HuH-7.5 (cell line): ENCODE data around the gene BRSK2.

Experiments used
- DNase-seq: peaks from one replicate; pipeline ENCODE4 v3.0.0; 2011; ENCODE audit warnings: low spot score

The BRSK2 gene

DNA sequence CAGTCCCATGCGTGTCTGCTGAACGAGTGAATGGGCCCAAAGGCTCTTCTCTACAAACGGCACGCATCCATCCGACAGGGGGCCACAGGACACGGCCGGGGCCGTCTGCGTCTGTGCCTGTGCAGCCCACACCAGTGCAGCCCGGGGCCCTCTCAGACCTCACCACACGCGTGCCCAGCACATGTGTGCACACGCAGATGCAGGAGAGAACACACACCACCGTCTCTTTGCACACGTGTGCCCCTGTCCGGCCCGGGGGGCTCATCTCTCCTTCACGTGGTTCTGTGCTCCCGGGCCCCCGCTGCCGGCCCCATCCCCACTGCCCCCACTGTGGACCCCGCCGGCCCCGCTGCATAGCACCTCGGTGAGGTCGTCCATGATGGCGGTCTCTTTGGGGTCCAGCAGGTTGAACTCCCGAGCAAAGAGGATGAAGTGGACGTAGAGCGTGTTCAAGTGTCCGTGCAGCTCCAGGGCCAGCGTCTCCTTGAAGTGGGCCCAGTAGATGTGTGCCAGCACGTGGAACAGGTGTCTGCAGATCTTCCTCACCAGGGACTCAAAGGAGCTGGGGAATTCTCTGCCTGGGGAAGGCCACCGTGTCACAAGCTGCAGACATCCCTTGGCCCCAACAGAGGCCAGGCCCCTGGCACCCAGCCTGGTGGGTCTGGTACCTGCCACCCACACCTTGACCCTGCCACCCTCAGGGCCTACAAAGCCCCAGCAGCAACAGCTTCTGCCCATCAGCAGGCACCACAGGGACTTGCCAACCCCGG, 80.4 kb downstream of the BRSK2 start:
- DNase-seq: no peak

DNA sequence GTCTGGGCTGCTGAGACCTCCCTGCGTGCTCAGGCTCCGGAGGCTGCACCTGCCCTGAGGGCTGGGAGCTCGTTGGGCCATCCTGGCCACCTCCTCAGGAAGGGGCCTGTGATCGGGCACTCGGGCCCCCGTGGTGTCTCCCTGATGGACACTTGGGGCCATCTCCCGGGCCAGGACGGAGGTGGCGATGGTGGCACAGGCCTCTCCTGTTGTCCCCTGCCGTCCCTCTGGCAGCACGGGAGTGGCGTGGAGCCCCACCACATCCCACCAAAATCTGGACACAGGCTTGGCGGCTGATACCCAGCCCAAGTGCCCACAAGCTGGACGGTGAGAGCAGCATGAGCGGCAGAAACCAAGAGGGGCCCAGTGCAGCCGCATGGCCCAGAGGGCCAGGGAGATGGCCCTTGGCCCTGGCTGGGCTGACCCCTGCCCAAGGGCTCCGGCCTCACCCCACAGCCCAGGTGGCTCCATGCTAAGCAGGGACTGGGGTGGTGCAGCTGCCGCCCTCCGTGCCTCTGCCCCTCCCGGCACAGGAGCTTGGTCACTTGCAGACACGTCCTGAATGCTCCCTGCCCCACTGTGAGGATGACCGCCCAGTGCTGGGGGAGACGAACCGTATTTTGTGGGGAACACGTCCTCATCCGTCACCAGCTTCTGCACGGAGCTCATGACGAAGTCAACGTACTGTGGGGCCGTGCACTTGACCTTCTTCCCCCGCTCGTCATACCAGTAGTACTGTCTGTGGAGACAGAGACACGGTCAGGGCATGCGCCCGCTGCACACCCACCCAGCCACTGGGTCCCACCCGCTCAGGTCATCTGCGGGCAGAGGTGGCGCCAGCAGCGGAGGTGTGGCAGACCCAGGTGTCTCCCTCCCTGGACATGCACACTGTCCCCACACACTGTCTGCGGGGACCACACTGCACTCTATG, 81.2 kb downstream of the BRSK2 start:
- DNase-seq: no peak

DNA sequence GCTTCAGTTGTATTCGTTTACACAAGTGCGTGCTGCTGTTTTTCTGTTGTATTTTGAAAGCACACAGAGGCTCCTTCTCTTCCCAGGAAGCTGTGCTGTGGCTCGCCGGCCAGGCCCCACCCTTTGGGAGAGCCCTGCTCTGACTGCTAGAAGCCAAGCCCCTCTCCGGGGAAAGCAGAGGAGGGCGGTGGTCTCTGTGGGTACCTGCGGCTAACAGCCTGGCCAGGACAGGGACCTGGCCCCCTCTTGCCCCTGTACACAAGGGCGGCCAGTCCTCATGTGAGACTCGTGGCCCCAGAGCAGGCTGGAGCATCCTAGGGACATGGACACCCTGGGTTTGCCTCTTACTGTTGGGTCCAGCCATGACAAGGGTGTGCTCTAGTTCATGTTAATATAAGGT, 82.0 kb downstream of the BRSK2 start:
- DNase-seq: no peak

DNA sequence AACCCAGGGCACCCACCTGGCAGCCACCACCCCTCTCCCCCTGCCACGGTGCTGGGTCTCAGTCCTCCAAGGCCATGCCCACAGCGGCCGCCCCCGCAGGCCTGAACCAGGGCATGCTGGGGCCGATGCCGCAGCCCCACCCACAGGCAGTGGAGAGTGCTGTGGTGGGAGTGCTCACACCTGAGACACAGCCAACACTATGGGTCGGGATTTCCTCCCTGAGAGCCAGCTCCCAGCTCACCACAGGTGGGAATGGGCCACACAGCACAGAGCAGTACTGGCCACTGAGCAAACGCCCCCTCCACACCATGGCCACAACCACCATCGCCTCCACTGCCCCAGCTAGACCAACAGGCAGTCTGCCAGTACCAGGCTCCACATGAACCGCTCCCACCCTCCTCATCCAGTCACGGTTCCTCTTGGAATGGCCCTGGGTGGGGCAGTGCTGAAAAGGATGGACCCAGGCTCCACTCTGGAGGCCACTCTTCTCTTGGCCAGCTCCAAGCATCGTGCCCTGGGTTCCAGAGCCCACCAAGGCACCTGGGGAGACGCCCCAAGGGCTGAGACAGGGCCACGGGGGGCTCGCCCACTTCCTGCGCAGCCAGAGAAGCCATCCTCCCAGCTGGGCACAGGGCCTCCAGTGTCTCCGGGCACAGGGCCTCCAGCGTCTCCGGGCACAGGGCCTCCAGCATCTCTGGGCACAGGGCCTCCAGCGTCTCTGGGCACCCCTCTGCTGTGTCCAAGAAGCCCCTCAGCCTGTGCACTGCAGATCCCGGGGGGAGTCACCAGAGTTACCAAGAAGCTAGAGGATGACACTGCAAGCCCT, 82.7 kb downstream of the BRSK2 start:
- no peak for DNase-seq

DNA sequence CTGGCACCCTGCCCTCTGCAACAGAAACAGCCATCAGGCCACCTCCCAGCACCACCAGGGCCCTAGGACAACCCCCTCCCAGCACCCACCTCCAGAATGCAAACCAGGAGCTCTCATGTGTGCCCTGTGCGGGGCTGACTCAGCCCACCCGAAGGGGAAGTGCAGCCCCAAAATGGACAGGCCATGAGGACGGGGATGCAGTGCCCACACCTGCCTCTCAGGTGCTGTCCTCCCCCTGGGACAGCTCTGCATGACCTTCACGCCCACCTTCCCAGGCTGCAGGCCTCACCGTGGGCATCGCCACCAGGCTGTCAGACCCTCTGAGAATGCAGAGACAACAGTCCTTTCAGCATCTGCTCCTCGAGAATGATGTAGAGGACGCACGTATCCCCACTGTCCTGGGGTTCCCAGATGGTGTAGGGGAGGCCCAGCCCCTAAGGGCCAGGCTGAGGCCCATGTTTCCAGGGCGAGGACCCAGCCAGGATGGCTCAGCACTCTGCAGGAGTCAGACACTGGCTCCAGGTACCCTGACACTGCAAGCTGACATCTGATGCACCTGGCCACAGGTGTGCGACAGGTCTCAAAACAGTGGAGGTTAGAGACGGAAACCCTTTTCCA, 83.4 kb downstream of the BRSK2 start:
- no peak for DNase-seq

DNA sequence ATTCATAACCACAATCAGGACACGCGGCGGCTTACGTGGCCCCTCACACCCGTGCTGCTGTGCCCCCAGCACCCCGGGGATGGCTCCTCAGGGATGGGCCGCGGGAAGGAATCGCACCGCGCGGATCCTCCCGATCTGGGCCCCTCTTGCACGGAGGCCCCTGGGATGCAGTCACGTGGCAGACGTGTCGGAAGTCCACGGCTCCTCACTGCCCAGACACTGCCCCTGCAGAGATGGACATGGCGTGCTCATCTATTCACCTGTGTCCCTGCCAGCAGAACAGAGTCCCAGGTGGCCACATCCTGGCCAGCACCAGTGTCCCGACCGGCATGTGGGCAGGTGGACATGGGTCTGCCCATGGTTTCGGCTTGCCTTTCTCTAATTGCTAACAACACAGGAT, 84.1 kb downstream of the BRSK2 start:
- DNase-seq: no peak

DNA sequence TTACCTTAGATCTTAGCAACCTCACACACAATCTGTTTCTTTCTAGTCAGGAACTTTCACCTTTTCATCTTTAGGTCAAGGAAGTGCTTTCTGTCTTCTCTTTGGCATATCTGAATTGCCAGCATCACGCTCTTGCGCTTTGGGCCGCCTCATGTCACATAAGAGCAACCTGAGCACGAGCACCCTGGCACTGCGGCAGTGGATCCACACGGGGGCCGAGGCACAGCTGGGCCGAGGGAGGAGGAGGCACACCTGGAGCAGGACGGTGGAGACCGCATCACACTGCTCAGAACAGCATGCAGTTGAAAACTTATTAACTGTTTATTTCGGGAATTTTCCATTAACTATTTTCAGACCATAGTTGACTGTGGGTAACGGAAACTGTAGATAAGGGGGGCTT, 86.1 kb downstream of the BRSK2 start:
- DNase-seq: no peak

DNA sequence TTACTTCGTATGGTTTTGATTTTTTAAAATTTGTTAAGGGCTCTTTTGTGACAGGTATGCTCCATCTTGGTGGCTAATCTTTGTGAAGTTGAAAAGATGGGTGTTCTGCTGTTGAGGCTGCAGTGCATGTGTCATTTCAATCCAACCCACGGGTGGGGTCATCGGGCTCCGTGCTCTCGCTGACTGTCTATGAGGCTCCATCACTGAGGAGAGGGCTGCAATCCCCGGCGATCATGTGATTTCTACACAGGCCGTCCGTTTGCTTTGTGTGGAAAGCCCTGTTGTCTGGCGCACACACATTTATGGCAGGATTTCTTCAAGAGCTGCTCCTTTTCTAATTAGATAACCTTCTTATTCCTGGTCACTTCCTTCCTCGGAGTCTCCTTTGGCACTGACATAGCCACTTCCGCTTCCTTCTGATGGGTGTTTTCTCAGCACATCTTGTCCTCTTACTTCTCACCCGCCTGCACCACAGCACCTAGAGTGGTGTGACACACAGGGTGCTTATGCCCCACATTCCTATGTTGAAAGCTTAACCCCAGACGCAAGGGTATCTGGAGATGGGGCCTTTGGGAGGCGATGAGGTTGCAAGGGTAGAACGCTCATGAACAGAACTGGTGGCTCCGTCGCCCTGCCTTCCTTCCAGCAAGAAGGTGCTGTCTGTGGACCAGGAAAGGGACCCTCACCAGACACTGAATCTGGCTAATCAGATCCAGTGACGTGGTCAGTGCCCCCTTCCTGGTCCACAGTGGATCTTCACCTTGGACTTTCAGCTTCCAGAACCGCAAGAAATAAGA, 87.4 kb downstream of the BRSK2 start:
- DNase-seq: no peak

DNA sequence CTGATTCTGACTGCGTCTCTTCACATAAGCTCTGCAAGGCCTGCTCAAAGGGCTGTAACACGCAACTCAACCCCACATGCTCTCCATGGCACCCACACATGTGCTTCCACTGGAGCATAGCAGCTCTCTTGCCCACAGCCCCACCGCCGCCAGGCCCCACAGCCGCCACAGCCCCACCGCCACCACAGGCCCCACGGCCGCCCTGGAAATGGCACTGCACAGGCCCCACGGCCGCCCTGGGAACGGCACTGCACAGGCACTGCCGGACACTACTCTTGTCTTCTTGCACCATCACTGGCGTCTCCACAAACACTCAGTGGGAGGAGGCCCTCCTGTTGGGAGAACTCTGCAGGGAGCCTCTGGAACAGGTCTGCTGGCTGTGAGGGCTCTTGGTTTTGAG, 88.3 kb downstream of the BRSK2 start:
- DNase-seq: no peak

DNA sequence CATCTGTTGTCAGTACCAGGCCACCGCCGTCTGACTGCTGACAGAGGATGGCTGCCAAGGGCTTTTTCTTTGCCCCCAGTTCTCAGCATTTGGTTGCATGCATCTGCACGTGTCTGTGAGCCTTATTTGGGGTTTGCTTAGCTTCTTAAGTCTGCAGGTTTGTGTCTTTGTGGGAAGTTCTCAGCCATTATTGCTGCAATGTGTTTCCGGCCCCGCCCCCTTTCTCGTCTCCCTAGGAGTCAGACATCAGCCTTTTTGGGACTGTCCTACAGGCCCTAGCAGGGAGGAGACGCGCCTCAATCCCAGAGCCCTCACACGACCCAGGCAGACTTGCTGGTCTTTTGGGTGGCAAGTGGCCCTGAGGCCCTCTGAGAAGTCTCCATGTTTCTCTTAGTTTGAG, 88.8 kb downstream of the BRSK2 start:
- no peak for DNase-seq

DNA sequence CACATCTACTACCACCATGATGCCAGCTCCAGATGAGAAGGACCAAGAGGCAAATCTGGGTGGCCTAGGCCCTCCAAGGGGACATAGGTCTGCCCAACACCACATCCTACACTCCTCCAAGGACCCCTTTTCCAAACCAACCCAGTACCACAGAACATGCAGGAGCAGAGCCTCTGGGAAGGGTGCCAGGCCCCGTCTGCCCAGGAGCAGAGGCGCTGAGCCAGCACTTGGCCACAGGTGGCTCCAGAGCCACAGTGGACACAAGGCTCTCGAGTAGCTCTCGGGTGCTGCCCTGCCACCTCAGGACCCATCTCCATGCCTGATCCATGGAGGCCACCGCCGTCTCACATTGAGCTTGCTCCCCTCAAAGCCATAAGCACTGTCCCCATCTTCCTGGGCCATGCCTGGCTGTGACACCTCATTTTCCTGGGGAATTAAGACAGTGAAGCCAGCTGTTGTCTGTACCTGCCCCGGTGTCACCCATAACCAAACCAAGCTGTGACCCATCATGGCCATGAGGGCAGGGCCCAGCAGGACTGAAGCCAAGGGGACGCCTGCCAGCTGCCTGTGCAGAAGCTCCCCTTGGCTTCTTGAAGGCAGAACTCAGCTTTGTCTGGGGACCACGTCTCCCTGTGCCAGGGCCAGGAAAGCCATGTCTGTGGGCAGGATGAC, 89.4 kb downstream of the BRSK2 start:
- DNase-seq: no peak

DNA sequence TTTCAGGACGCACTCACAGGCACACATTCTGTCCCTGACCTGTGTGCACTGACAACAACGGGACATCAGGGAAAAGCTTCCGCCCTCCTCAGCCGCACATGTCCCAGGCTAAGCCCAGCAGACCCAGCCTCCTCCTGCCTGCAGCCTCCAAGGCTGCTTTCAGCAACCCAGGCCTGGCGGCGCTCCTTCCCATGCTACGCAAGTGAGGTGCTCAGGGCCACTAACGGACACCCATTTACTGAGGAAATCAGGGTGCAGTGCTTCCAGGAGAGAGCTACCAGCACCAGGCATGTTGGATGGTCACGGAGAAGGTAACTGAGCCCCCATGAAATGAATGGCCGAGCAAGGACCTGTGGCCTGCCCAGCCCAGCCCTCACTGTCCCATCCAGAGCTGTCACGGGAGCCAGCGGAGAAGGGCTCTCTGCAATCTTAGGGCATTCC, 90.0 kb downstream of the BRSK2 start:
- no peak for DNase-seq

DNA sequence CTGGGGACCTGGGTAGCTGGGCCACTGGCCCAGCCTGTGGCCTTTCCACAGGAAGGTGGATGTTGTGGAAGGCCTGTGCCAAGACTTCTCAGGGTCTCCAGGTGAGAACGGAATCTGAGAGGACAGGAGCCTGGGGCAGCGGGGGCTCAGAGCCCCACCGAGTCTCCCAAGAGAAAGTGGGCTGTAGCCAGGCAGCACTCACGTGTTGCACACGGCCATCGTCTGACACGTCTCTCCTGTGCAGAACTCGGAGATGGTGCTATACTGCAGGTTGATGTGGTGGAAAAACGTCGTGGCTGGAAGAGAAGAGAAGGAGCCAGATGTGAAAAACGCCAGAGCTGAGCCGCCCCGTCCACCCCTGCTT, 90.4 kb downstream of the BRSK2 start:
- no peak for DNase-seq

DNA sequence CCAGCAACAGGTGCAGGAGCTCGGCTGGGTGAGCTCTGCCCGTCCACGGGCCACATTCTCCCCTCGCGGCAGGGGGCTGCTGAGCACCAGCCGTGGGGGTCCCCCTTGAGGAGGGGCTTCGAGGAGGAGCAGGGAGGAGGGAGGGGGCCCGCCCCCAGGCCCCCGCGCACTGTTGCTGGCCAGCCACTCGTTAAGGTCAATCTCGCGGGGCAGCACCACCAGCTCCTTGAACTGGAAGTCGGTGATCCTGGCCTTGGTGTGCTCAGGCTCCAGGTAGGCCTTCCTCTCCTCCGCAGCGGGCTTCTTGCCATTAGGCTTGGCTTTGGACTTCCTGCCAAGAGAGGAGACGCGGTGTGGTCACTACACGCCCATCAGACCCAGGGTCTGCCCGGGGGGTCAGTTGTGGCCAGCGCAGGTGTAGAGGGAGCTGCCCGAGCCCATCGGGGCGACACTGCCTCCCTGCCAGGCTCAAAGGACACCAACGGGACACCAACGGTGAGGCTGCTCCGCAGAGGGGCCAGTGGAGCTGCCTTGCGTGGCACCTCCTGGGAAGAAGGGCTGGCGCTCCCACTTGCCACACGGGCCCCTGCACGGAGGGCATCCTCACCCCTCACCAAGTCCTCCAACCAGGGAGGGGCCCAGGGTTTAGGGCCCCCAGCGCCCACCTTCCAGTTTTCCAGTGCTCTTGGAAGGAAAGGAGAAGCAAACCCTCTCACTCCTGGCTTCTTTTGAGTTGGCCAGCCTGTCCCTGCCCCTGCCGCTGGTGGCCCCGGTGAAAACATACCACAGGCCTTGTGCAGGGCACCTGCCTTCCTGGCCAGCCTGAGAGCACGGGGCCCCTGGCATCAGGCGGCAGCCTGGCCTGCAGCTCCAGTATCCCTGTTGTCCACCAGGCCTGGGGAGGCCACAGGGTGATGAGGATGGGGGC, 91.1 kb downstream of the BRSK2 start:
- no peak for DNase-seq

DNA sequence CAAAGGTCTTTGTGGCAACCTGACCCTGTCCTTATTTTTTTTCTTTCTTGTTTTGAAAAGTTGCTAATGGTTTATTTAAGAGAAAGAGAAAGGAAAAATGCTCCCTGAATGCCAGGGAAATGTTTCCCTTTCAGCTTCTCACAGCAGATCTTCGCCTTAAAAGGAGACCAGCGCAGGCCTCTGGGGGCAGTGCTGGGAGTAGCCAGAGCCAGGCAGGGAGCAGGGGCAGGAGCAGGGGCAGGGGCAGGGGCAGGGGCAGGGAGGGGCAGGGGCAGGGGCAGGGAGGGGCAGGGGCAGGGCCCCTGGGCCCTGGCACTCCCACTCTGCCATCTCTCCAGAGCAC, 91.7 kb downstream of the BRSK2 start:
- no peak for DNase-seq

DNA sequence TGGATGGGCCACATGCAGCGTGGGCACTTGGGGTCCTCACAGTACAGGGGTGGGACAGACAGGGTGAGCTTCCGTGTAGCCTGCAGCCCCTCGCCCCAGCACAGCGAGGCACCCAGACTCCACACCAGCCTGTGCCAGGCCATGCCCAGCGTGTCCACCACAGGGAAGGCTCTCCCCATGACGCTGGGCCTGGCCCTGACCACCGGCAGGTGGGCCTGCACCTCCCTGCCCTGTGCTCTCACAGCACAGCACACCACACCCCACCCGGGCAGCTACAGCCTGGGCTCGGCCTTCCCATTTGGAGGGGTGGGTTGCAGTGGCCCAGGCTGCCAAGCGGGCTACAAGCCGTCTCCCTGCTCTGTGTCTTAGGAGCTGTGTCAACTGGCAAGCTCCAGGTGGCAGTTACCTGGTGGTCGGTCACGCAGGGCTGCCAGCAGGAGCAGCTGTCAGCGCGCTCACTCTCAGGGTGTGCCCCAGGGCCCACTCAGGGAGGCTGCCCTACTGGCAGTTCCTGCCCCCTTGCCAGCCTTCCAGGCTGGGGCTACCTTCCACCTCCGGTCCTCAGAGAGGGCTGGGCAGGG, 92.2 kb downstream of the BRSK2 start:
- no peak for DNase-seq

DNA sequence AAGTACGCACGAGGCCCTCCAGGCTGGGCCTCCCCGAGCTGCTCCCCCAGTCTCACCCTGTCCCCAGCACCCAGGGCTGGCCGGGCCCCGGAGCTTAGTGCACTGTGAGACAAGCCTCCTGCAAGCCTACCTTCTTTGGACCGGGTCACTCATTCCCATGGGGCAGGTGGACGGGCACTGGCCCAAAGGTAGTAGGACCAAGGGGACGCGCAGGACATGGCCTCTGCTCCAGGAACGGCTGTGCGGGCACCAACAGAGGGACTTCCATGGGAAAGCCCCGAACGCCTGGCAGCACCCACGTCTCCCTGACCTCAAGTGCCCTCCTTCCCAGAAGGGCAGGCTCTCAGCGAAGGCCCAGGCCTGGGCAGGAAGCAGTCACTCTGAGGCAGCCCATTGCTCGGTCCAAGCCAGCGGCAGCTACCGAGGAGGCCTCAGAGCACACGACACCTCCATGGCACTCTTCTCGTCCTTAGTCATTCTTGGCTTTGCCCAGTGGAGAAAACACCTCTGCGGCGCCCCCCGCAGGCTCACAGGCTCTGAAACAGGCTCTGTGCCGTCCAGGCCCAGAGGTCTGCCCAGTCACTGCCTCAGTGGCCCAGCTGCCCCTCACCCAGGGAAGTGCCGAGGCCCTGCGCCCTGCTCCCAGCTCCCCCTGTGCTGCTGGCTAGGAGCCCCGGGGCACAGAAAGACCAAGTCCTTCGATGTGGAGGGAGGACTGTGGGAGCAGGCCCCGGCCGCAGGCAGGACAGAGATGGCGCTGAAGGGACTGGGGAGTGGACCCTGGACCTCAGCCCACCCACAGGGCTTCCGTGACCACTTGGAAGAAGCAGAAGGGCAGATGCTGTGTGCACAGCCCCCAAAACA, 93.1 kb downstream of the BRSK2 start:
- no peak for DNase-seq

DNA sequence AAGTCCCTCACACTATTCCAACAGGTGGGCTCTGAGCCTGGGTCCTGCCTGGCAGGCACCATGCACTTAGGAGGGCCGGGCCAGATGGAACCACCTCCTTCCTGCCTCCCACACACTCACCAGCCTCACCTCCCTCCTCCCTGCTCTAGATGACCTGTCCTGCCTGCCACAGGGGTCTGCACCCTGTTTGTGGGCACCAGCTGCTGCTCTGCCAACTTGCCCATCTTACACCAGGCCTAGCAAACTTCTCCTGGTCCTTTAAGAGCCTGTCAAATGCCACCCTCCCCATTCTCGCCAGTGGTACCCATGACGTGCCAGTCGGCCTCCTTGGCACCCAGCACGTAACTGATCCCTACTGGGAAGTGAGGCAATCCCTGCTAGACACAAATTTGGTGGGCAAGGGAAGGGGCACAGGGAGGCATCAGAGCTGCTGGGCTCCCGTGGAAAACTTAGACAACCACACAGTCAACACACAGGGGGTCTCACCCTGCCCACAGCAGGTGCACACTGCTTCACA, 93.8 kb downstream of the BRSK2 start:
- no peak for DNase-seq
